Dedifferentiated amniotic fluid mesenchymal stem cell (primary cell): ENCODE data around the gene ZNF154.
A peak's percentile ranks its signal among the peaks of the same experiment; 100 is the strongest.

ENCODE experiments used
- DNase-seq: peaks from one replicate; pipeline ENCODE4 v3.0.0-alpha.2; 2016; ENCODE audit errors: extremely low spot score

Gene ZNF154

DNA sequence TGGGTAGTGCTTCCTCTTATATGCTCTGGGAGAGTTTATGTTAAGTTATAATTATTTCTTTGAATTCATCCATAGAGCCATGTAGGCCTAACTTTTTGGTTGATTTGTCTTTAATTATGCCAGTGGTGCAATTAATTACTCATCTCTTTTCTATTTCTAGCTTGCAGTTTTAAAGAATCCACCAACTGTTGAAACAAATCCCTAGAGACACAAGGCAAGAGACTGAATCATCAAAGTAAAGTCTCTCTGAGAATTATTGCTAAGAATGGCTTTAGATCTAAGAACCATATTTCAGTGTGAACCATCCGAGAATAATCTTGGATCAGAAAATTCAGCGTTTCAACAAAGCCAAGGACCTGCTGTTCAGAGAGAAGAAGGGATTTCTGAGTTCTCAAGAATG lies 33.1 kb downstream of the ZNF154 start:
- DNase-seq, result no peak

DNA sequence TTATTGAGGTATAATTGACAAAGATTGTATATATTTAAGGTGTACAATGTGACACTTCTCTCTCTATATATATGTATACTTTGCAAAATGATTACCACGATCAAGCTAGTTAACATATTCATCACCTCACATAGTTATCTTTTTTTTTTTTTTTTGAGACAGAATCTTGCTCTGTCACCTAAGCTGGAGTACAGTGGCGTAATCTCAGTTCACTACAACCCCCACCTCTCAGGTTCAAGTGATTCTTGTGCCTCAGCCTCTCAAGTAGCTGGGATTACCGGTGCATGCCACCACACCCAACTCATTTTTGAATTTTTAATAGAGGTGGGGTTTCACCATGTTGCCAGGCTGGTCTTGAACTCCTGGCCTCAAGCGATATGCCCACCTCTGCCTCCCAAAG lies 36.5 kb downstream of the ZNF154 start:
- DNase-seq, result no peak

DNA sequence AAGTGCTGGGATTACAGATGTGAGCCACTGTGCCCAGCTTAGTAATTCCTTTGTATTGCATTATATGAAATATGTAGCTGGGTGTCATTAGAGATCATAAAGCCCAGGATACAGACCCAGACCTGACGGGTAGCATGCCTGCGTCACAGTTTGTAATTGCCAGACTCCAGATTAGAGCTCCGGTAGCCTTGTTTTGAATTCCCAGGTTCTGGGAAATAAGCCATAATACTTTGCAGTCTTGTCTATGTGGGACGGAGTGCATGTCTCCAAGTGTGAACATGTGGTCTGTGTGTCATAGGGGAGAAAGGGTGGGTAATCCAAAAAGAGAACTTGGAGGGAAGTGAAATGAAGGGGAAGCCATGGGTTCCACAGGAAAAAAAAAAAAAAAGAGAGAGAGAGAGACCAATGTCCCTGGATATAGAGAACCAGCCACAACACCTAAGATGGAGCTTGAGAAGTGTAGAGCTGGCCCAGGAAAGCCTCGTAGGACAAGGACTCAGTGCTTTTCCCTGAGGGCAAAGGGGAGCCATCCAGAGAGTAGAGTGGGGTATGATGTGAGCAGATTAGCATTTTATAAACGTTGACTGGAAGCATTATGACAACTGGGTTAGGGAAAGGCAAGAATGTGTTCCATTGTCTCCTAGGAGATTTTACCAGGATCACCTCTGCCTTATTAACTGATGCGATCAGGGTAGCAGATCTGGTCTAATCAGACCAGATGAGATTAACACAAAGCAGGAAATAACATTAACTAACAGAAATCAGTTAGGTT lies 37.7 kb downstream of the ZNF154 start:
- no peak for DNase-seq

DNA sequence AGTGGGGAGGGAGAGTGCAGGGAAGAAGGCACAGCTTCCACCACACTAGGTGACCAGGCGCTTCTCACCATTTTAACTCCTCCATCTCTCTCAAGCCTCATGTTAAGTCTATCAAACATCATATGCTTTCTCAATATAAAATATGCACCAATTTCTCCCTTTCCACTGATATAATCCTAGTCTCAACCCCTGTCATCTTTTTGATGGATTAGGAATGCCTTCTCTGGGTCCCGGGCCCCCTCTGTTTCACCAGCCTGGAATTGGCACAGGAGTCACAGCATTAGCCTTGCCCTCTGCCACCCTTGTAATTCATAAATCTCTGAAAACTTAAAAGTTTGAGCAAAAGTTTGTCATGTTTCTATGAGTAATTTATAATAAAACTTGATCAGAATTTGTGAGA lies 40.4 kb downstream of the ZNF154 start, which contains the start of gene ZSCAN4:
Gene ZSCAN4 (plus strand): TSS at position 301 of the 400 bp plus-strand sequence. CDS start 7,211 bp downstream, outside the sequence.
- DNase-seq, result no peak

DNA sequence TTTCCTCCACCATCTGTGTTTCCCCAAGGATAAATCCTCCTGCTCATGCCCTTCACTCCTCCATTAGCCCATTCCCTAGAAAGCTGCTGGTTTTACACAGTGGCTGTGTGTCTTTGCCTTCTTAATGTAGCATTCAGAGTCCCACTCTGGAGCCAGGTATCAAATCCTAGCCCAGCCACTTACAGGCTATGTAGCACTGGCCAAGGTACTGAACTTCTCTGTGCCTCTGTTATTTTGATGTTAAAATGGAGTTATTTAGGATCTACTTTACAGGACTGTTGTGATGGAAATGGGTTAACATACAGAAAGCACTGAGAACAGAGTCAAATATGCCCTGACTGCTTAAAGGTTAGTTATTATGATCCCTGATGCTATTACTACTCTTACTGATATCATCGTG lies 41.8 kb downstream of the ZNF154 start:
- no peak for DNase-seq

DNA sequence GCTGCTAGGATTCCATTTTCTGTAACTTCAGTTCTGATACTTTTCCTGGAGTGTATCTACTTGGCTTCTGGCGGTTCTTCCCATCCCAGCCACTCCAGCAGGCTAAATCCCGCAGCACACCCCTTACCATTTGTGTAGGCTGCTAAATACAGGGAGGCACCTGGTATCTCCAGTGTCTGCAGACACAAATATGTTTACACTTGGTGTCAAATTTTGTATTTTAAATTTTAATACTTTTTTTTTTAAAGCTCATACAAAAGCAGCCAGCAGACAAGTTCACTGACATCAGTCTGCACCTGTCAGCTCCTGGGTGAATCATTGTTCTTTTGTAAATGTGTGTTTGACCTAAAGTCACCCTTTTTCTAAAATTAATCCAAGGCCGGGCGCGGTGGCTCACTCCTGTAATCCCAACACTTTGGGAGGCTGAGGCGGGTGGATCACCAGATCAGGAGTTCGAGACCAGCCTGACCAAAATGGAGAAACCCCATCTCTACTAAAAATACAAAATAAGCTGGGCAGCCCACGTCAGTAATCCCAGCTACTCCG lies 43.7 kb downstream of the ZNF154 start:
- DNase-seq, result no peak

DNA sequence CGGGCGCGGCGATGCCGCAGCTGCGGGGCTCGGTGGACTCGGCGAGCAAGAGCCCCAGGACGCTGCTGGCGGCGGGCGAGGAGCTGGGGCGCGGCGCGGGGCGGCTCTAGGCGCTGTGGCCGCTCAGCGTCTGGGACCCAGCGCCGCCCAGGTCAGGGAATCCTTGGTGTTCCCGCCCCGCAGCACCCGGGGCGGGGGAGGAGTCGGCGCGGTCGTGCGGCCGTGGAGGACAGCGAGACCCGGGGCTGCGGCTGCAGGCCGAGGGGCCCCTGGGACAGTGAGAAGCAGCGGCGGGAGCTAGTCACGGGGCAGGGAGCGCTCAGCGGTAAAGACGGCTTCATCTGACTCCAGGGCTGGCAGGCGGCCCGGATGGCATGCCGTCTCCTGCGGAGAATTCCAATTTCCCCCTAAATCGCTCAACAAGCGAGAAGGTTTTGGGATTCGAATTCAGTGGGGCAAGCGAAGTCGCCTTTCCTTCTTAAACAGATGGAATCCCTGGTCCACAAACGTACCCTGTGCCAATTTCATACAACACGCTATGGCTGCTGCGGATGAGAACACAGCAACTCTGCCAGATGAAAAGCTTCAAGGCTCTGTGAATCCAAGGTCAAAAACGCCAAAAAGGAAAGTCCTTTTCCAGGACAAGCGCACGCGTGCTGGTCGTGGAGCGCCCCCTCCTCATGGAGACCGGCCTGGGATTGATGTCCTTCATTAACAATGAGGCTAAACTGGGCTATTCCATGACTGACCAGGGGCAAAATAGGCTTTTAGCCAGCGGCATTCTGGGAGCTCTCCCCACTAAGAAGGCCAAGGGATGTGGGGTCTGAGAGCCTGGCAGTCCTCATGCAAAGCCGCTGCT lies 44.5 kb downstream of the ZNF154 start:
- DNase-seq, result peak; percentile 27

DNA sequence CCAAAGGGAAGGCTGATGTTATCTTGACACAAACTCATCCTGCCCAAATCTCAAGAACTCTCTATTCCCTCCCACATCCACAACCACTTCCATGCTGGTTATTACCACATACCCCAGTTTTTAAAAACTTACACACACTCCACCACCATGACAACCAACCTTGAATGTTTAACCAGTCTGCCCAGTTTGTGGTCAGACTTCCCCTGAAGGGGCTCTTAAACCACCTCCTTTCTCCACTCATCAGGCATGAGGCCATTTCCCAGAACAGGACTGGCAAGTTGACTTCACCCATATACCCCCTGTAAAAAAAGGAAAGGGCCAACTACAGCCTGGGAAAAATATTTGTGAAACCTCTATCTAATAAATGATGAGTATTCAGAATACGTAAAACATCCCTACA lies 52.7 kb downstream of the ZNF154 start:
- DNase-seq, result no peak

DNA sequence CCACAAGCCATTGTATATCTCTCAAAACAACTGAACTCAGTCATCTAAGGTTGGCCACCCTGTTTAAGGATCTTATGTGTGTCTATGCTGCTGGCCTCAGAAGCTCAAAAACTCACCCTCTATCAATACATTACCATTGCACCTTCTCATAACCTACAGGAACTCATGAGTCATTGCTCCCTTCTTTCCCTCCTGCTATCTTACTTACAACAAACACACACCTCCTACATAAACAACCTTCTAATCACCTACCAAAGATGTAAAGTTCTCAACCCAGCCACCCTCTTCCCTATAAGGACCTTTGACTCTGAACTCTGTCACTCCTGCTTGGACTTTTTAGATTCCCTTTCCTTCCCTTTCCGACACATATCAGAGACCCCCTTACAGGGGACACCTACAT lies 53.6 kb downstream of the ZNF154 start:
- no peak for DNase-seq

DNA sequence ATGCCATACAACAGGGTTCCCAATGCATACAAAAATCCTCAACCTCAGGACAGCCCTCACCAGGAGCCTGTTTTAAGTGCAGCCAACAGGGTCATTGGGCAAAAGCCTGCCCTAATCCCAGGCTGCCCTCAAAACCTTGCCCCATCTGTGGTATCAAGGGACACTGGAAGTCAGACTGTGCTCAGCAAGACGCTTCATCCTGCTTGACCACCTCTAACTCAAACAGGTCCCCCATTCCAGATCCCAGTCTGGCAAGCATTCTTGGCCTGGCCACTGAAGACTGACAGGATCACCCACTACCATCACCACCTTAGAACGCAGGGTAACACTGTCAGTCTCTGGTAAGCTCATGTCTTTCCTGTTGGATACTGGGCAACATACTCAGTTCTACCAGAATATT lies 55.3 kb downstream of the ZNF154 start:
- DNase-seq, result no peak

DNA sequence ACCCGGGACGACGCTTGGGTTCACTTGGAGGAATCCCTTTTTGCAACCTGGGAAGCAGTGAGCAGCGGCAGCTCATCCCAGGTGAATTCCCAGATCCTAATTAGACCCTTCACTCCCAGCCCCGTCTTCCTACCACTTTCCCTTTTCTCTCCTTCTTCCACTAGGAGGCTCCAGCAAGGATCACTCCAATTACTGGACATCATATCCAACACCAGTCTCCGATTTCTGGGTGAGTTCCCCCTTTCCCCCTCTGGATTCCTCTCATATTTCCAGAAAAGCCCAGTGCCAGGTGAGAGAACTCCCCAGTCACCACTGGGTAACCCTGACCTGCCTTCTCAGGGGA lies 57.4 kb downstream of the ZNF154 start:
- DNase-seq, result no peak

DNA sequence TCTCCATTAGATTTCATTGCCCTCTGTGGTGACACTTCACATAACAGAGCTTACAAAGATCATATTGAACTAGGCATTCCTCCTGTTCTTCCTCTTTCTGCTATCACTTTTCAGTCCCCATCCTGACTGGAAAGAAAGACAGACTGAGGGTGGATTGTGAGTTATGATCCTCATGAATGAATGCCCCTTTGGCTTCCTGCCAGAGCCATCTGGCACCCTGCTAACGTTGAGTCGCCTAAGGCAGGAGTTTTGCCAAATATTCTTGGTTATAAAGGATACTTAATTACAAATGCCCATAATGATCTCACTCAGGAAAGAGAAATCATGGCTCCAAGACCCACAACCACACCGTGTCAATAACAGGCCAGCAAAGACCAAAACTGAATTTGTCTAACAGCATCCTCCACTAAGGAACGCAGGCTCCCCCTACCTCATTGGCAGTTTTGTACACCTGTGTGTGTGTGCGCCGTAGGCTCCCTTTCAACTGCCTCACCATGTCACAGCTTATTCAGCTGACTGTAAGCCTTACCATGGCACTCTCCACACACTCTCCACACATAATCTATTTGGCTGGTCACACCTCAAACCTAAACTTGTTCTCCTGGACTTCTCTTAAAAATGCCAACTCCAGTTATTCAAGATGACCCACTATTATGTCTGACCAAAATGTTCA lies 60.5 kb downstream of the ZNF154 start:
- DNase-seq, result no peak
